Tongue (tissue), 2 donors: ENCODE results near the gene LCN9. TPM values are rescaled to one million over a fixed set of nuclear protein-coding genes. Genes with fewer than 3 reads are reported as not detected.
"Not testable (repeated sequence)": the region's sequence is repeated elsewhere in the genome, so short reads cannot be mapped to it uniquely, and the experiment has no call there.

Experiments
- DNase-seq: peaks from one replicate; pipeline ENCODE4 v3.0.0-alpha.2; 2015
- total RNA-seq: library from RNA; depleted of rRNA; stranded (reverse); fragments of >200 nt; gene quantifications from one replicate; pipeline ENCODE4 v1.2.3, GENCODE V29; 2014

The LCN9 gene, protein sequence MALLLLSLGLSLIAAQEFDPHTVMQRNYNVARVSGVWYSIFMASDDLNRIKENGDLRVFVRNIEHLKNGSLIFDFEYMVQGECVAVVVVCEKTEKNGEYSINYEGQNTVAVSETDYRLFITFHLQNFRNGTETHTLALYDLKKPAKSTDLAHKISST
- not detected for total RNA-seq

DNA sequence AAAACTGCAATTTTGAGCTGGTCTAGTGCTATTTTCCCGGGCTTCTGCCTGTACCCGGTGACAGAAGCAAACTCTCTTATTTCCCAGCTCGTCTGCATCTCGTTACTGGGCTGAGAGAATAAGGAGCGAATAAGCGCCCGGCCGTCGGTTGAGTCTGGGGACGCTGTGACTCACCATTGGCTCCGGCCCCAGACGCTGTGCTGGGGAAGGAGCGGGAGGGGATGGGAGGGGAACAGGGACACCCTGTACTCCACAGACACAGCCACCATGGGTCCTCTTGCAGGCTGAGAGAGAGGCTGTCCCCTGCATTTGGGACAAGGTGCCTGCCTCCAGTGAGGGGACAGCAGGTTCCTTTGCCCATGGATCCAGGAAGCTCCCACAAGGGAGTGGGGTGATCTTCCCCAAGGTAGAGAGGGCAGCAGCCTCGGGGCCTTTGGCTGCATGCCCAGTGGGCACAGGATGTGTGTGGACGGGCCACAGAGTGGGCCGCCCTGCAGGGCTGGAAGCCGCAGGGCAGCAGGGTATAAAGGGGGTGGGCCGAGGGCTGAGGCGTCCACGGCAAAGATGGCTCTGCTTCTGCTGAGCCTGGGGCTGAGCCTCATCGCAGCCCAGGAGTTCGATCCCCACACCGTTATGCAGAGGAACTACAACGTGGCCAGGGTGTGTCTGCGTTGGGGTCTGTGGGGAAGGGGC lies at the start of gene LCN9:
Gene LCN9, plus strand, starts transcription at position 552 of the 693 bp plus-strand sequence. Its CDS starts 13 bp downstream, at position 565.
- peak; percentile 81 for DNase-seq

DNA sequence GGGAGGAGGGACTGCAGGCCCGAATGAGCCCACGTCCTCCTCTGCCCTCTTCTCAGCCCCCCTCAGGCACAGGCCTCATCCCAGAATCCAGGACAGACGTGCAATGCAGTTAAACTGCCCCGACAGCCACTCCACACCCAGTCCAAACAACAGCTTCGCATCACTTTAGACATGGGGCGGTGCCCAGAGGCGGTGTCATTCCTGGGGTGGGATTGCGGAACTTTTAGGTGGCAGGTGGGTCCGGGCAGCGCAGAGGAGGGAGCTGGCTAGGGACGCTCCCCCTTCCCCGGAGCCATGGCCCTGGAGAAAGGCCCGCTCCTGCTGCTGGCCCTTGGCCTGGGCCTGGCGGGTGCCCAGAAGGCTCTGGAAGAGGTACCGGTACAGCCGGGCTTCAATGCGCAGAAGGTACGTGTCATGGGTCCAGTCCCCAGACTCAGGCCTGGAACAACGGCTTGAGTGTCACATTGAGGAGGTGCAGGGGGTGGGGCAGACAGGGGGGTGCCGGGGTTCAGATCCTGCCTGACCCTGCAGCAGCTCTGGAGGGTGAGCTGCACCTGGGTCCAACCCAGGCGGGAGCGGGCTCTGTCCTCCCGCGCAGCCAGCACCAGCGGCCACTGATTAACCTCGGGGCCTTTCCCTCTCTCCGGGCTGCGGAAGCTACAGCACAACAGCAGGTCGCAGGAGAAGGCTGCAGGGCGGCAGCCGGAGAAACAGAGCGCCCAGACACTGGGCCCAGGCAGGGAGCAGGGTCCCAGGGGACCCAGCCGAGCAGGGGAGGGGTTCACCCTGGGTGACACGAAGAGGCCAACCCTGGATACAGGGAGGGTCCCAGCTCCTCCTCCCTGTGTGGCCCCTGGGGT lies 48.9 kb upstream of the LCN9 start:
- DNase-seq = no peak

DNA sequence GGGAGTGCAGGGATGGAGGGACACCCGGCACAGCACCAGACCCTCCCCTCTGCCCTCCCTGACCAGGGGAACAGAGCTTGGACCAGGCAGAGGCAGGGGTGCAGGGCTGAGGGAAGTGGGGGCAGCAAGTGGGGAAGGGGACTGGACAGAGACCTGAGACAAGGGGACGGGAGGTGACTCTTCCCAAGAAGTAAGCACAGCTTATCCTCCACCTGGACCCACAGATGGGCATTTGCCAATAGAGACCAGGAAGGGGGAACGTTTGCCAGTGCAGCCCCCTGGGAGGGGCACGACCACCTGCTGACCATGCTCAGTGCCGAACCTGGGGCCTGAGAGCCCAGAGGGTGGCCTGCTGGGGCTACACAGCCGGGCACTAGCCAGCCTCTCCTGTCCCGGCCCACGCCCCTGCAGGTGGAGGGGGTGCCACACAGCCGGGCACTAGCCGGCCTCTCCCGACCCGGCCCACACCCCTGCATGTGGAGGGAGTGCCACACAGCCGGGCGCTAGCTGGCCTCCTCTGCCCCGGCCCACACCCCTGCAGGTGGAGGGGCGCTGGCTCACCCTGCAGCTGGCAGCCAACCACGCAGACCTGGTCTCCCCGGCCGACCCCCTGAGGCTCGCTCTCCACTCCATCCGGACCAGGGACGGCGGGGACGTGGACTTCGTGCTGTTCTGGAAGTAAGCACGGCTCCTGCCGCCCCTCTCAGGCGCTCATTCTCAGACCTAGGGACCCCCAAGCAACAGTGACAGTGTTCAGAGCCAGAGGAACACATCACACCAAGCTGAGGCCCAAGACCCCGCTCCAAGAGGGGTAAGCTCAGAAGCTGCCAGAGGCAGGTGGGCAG lies 48.1 kb upstream of the LCN9 start:
- DNase-seq = no peak

DNA sequence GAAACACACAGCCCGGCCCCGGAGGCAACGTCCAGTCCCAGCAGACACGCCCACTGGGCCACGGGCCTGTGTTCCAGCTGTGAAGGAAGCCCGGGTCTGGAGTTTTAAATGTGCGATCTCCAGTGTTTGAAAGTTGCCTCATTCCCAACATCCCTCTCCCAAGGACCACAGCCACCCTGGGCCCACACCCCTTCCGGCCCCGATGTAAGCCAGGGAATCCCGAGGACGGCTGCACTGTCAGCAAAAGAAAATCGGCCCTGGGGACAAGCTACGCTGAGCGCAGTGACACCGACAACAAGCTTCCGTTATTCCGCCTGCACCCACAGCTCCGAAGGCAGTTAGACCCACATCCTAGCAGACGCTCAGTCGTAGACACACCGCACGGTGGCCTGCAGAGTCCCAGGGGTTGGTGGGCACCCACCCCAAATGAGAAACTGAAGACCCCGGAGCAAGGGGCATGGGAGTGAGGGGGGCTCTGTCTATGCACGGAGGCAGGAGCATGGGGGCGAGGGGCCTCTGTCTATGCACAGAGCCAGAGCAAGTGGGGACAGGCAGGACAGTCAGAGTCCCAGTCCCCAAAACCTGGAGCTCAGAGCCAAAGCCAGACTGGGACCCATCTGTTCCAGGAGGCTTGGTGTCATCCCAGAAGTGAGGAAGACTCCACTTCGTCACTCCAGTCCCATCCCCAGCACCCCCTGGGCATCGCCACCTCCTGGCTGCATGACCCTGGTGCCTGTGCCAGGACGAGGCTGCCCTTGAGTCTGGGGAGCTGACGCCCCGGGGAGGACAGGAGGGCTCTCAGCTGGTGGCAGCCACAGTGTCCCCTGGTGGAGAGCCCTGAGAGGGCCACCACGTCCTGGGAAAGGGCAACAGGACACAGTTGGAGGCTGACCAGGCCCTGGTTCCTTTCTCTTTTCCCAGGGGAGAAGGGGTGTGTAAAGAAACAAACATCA lies 47.2 kb upstream of the LCN9 start:
- no peak for DNase-seq

DNA sequence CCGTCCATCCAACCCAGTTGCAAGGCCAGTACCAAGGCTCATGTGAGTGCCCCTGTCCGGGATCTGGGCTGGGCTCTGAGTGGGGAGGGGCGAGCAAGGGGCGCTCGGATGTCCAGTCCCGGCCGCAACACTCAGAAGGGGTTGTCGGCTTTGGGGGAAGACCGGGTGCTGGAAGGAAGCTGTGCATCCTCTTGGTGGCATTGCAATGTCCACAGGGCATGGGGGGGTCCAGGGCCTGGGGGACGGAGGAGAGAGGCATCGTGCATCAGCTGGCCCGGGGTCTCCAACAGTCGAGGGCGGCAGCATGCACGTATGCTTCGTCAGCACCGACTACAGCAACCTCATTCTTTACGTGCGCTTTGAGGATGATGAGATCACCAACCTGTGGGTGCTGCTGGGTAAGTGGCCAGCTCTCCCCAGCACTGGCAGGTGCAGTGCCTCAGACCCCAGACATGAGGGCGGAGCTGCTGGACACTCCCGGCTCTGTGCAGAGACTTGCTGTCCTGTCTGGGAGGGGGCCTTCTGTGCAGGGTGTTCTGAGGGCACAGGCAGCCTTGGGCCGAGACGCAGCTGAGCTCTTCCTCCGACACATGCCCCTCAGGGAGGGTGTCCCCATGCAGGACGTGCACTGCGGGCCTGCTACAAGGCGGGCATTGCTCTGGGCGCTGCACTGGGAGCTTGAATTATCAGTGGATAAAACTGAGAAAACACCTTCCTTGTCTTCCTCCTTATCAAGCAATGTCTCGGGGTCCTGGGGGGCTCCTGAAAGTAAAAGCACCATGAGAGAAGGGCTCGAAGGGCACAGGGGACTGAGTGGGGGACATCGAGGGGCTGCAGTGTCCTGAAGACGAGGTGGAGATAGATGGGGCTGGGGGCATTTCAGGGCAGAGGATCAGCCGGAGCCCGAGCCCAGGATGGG lies 46.2 kb upstream of the LCN9 start:
- DNase-seq = no peak

DNA sequence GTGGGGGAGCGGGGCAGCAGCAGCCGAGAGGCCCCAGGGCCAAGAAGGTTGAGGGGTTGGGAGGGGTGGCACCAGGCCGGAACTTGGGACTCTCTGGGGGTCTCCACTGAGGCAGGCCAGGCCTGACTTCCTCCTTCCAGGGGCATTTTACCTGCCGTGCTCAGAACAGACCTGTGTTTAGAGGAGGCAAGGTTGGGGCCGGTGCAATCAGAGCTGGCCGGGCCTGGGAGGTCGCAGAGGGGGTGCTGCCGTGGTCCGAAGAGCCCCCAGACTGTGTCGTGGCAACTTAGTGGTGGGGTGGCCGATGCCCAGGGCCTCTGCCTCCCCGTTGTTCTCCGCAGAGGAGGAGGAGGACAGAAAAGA lies 45.6 kb upstream of the LCN9 start:
- DNase-seq = no peak

DNA sequence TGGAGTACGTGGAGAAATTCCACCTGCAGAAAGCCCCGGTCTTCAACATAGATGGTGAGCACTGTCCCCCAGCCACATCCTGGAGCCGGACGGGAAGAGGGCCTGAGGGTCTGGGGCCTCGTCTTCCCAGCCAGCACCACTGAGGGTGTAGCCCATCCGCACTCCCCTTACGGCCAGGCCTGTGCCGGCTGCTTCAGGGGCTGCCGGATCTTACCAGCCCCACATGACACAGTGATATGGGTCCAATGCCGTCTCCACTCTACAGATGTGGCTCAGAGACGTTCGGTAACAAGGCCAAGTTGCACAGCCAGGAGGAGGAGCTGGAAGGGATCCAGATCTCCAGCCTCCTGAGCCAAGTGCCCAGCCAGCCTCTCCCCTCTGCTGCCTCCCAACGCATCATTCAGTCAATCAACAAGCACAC lies 45.1 kb upstream of the LCN9 start:
- DNase-seq = no peak

DNA sequence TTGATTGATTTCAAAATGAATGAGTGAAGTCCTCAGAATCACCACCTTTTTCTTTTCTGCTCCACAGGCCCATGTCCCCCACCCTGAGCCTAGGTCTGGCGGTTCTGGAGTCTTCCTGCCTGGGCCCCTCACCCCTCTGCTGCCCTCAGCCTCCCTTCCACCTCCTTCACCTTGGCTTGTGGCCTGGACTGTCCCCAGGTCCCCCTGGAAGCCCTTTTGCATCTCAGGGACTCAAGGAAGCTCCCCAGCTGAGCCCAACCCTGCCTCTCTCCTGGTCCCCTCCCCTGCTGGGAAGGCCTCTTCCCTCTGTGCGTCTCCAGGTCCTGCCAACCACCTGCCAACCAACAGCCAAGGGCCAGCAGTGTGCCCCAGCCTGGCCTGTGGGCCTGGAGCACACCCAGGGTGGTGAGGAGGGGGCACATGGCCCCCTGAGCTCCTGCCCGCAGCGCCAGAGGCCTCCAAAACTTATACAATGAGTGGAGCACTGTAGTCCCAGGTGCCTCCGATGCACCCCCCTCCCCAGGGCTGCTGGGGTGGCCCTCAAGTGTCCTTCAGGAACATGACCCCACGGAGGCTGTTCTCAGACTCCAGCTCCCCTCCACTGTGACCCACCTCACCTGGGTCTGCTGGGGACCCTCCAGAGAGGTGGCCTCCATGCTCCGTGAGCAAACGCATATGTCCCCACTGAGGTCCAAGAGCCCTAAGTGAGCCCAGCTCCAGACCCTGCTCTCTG lies 44.1 kb upstream of the LCN9 start:
- no peak for DNase-seq

DNA sequence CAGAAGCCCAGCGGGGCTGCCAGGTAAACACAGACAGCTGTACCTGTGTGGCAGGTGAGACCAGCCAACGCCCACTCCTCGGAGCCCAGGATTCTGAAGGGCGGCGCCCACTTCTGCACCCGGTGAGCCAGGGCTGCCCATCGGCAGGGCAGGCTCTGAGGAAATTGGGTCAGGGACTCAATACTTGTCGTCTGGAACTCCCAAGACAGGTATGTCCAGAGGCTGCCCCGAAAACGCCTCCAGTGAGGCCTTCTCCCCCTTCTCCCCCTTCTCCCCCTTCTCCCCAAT lies 43.6 kb upstream of the LCN9 start:
- no peak for DNase-seq

DNA sequence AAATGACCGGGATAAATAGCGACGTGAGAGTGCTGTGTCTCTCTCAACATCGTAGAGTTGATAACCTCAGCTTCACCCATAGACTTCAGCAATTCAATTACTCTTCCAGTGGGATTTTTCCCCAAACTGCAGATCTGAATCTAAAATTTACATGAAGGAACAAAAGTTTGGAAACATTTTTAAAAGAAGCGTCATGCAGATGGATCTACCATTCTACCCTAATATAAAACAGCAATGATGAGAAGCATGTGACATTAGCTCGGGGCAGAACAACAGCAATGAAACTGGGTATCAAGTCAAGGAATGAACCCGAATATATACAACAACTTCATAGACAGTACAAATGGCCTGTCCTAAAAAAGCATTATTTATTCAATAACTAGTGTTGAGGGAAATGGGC lies 42.6 kb upstream of the LCN9 start:
- DNase-seq = no peak

DNA sequence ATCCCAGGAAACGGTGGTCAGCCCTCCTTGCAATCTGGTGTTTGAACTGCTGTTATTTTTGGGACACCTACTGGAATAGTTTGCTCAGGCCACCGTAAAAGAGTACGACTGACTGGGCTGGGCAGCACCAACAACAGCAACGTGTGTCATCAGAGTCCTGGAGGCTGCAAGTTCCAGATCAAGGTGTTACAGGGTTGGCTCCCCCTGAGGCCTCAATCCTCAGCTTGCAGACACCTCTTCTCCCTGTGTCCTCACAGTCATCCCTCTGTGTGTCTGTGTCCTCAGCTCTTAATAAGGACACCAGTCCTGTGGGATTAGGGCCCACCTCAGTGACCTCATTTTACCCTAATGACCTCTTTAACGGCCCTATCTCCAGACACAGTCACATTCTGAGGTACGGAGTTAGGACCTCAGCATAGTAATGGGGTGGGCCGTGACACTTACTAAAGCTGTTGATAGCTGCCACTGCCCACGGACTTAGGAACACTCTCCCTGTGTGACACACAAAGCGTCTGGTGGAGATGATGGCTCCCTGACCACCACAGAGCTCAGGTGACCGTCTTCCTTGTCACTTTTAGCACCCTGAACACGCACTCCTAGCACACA lies 40.6 kb upstream of the LCN9 start:
- no peak for DNase-seq

DNA sequence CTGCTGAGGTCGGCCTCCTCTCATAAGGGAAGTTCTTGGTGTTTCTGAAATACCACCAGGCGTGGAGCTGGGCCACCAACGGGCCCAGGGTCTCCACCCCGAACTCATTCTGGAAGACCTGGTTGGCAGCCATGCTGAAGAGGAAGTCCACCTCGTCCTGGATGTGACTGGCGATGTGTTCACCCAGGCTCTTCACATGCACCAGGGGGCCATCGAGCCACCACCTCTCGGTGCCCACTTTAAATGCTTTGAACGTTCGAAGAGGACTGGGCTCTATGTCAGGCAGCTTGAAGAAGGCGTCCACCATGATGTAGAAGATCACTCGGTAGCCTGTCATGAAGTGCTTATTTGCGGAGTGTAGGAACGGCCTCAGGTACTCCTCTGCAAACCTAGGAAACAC lies 38.8 kb upstream of the LCN9 start:
- DNase-seq = no peak

DNA sequence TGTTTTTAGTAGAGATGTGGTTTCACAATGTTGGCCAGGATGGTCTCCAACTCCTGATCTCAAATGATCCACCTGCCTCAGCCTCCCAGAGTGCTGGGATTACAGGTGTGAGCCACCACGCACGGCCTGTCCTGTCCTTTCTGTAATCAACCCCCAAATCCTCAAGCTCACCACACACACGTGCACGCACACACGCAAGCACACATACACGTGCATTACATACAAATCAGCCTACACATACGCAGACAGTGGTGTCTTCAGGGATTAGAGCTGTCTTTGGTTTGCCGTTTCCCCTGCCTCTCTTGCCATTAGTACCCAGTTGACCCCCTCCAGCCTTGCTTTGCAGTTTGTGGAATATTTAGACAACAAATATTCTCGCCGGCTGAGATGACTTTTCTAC lies 30.3 kb upstream of the LCN9 start:
- DNase-seq = no peak

DNA sequence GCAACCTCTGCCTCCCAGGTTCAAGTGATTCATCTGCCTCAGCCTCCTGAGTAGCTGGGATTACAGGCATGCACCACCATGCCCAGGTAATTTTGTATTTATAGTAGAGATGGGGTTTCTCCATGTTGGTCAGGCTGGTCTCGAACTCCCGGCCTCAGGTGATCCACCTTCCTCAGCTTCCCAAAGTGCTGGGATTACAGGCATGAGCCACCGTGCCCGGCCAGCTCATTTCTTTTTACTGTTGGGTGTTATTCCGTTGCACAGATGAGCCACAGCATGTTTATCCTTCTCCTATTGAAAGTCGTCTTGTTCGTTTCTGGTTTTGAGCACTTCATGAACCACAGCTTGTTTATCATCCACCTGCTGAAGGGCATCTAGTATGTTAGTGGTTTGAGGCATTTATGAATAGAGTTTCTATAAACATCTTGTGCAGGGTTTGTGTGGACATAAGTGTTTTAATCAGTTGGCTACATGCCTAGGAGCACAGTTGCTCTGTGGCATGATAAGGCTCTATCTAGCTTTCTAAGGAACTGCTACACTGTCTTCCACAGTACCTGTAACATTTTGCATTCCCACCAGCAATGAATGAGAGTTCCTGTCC lies 26.1 kb upstream of the LCN9 start:
- not testable (repeated sequence) for DNase-seq

DNA sequence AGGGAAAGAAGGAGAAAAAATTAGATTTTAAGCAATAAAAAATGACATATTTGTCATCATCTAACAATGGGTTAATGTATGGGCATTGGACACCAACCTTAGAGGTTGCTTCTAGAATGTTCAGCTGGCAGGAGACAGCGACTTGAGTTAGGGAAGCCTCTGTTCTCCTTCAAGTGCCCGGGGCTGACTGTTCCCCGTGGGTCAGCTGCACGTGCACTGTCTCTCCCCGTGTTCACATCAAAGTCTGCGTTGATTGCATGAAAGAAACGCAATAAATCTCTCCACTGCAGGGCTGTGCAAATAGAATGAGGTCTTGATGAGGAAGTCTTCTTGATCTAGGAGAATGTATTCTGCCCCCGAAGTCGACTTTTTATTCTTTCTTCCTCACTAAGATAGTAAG lies 23.9 kb upstream of the LCN9 start, which contains the start of gene GLT6D1:
Gene GLT6D1, minus strand, starts transcription at position 345 of the 400 bp plus-strand sequence. CDS start 353 bp downstream, outside the sequence.
- no peak for DNase-seq

DNA sequence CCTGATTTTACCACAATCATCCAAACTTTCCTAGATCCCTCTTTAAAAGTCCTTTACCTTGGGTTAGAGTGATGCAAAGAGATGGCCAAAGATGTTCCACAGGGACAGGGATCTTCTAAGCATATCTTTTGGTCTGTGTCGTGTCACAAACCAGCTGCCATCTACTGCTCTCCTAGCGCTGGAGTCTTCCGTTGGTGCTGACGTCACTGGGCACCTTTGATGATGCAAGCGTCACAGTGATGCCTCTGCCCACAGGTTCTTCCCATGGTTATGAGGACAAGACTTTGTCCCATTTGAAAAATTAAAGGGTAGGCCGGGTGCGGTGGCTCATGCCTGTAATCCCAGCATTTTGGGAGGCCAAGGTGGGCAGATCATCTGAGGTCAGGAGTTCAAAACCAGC lies 22.1 kb upstream of the LCN9 start:
- no peak for DNase-seq

DNA sequence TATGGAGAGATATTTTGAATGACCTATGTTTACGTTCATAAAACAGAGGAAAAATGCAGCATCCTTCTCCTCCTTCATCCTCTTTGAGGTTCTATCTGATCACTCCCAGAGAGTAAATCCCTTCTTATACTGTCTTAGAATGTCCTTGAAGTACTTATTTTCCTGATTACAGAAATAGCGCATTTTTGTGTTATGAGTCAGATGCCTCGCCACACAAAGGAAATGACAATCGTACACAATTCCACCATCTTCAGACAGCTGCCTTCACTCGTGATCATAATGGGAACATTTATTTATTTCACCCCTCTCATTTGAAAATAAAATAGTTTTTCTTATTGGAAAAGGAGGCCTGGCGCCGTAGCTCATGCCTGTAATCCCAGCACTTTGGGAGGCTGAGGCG lies 21.4 kb upstream of the LCN9 start:
- no peak for DNase-seq

DNA sequence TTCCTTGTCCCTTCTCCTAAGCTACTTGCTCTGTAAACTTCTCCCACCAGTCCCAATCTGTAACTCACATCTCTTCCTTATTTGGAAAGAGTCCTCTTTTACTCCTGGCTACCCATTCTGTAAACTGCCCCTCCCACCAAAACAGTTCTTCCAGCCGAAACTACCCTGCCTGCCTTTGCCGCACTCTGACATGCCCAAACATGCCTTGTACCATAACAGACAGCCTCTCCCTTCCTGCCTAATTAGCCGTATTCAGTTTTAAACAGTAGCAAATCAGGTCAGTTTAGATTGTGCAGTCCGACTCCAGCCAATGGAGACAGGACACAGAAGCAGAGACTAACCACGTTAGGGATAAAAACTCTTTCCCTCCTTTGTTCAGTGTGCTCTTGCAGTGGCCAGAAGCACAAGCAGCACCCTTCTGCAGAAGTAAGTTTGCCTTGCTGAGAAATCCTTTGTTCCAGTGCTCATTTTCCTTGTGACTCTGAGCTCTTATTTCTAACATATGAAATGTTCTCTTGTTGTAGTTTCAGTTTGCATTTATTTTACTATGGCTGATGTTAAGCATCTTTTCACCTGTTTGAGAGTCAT lies 18.4 kb upstream of the LCN9 start:
- no peak for DNase-seq
